K562 (cell line): Measurements from ENCODE around the gene TRAF7. TPM values are rescaled to one million over a fixed set of nuclear protein-coding genes. Genes with fewer than 3 reads are reported as not detected.

ENCODE experiments used
- ATAC-seq: fragments of 200-7000 bp; cut with Tn5 transposase; 3 replicates; pipeline ENCODE4 v1.9.1; 2020; ENCODE audit warnings: moderate library complexity
- BruUV-seq: library from RNA; stranded (reverse); fragments of 400-500 nt; replicated peaks from 2 replicates; lab custom pipeline; 2021; lab: Mats Ljungman, UMichigan
- CTCF ChIA-PET: fragments of 300-600 bp; formaldehyde crosslinking; extraction: SDS; loops from one replicate; lab custom pipeline; 2021; ENCODE audit warnings: low intra/inter-chr PET ratio; lab: Yijun Ruan, JAX
- POLR2A ChIA-PET: fragments of 300-600, 350-650 bp; sonication (Branson Sonifier 250); formaldehyde crosslinking; extraction: SDS; loops from one replicate; lab custom pipeline; 2021; ENCODE audit warnings: antibody characterized with exemption, inconsistent platforms; lab: Yijun Ruan, JAX
- DNase-seq, 4 experiments: peaks; one replicate each; pipeline versions ENCODE4 v3.0.0 to v3.0.0-alpha.2; 2011 to 2018; ENCODE audit warnings: low spot score in 3 of 4, mixed read lengths in 3 of 4; ENCODE audit errors: extremely low read depth in 1 of 4
- FAIRE-seq: peaks from 2 replicates; lab custom pipeline; 2011; peaks lifted over from hg19 to GRCh38; lab: Jason Lieb, UNC
- H2AFZ ChIP-seq: 2 replicates; pipeline ENCODE4 v1.6.0; 2011; ENCODE audit warnings: low read depth, low read length, control low read depth, inconsistent platforms
- H3K27ac ChIP-seq: fragments of 200-600 bp; 3 replicates; pipeline ENCODE4 v1.8.0; 2011; ENCODE audit warnings: low read depth, mild to moderate bottlenecking, control low read depth, inconsistent platforms, low read length, moderate library complexity, mixed read lengths; ENCODE audit errors: extremely low read depth
- H3K27me3 ChIP-seq, 2 experiments: fragments of 300-600 bp in 1 of 2; 2 replicates in 1 of 2; 3 replicates in 1 of 2; pipeline versions ENCODE4 v1.6.0 to v1.8.0; 2011; ENCODE audit warnings: inconsistent platforms in 2 of 2, low read length in 2 of 2, mild to moderate bottlenecking in 1 of 2, mixed read lengths in 1 of 2, moderate library complexity in 1 of 2; ENCODE audit not compliant: control insufficient read depth in 2 of 2, insufficient read depth in 2 of 2
- H3K36me3 ChIP-seq: fragments of 300-600 bp; 3 replicates; pipeline ENCODE4 v1.8.0; 2011; ENCODE audit warnings: mild to moderate bottlenecking, low read length, inconsistent platforms; ENCODE audit not compliant: control insufficient read depth, insufficient read depth
- H3K4me1 ChIP-seq, 2 experiments: fragments of 200-600 bp in 1 of 2; replicated peaks in 1 of 2; 2 replicates in 1 of 2; 3 replicates in 1 of 2; pipeline versions ENCODE4 v1.5.1 to v1.8.0; 2011; ENCODE audit warnings: inconsistent platforms in 2 of 2, low read length in 2 of 2, mild to moderate bottlenecking in 1 of 2, mixed read lengths in 1 of 2, moderate library complexity in 1 of 2; ENCODE audit not compliant: control insufficient read depth in 2 of 2, insufficient read depth in 2 of 2
- H3K4me2 ChIP-seq: 2 replicates; pipeline ENCODE4 v1.6.1; 2011; ENCODE audit warnings: low read length, control low read depth, inconsistent platforms, mixed read lengths; ENCODE audit not compliant: insufficient read depth
- H3K4me3 ChIP-seq: fragments of 200-600 bp; sonication (generic), shearing (Covaris generic); 2 replicates; pipeline ENCODE4 v1.5.1; 2016; ENCODE audit warnings: control low read depth, inconsistent platforms
- H3K79me2 ChIP-seq: fragments of 200-600 bp; 3 replicates; pipeline ENCODE4 v1.8.0; 2011; ENCODE audit warnings: low read length, inconsistent platforms; ENCODE audit not compliant: control insufficient read depth, insufficient read depth
- H3K9ac ChIP-seq, 2 experiments: 2 replicates each; pipeline versions ENCODE4 v1.6.0 to v1.6.1; 2011; ENCODE audit warnings: low read depth in 2 of 2, low read length in 2 of 2, control low read depth in 1 of 2, inconsistent platforms in 1 of 2, mild to moderate bottlenecking in 1 of 2, mixed read lengths in 1 of 2; ENCODE audit not compliant: insufficient read depth in 1 of 2
- H3K9me1 ChIP-seq: one replicate; pipeline ENCODE4 v1.6.0; 2011; ENCODE audit warnings: inconsistent platforms, mild to moderate bottlenecking, low read length, moderate library complexity; ENCODE audit not compliant: control insufficient read depth, insufficient read depth
- H3K9me3 ChIP-seq: replicated peaks from 2 replicates; pipeline ENCODE4 v1.5.1; 2011; ENCODE audit warnings: low read depth, low read length, inconsistent platforms; ENCODE audit not compliant: control insufficient read depth, insufficient read depth
- H4K20me1 ChIP-seq: replicated peaks from 2 replicates; pipeline ENCODE4 v1.6.1; 2011; ENCODE audit warnings: low read length, inconsistent platforms, mixed read lengths; ENCODE audit not compliant: control insufficient read depth, insufficient read depth
- AFF4 ChIP-seq: sonication (generic); formaldehyde crosslinking; IDR thresholded peaks from 2 replicates; pipeline ENCODE4 v1.8.0; 2023; ENCODE audit warnings: mild to moderate bottlenecking, missing genetic modification reagents
- BRCA1 ChIP-seq, 2 experiments: fragments of 450-650 bp in 1 of 2; sonication (generic) in 1 of 2; formaldehyde crosslinking in 1 of 2; IDR thresholded peaks; 2 replicates each; pipeline versions ENCODE4 v1.5.0 to v1.6.1; 2017 to 2020; ENCODE audit warnings: mild to moderate bottlenecking in 1 of 2, missing genetic modification reagents in 1 of 2
- RBBP5 ChIP-seq: fragments of 200-600 bp; sonication (generic); IDR thresholded peaks from 2 replicates; pipeline ENCODE4 v1.6.1; 2012; ENCODE audit warnings: borderline replicate concordance, mild to moderate bottlenecking, low read length, control low read depth, inconsistent platforms; ENCODE audit not compliant: insufficient read depth, poor library complexity, severe bottlenecking
- SMAD4 ChIP-seq: fragments of 250-450 bp; sonication (Bioruptor Pico); conservative IDR thresholded peaks from 2 replicates; pipeline ENCODE4 v1.8.0; 2021; ENCODE audit warnings: inconsistent platforms, mild to moderate bottlenecking, moderate library complexity
- THAP12 ChIP-seq: fragments of 250-450 bp; sonication (Bioruptor Pico); IDR thresholded peaks from 2 replicates; pipeline ENCODE4 v1.9.0; 2021; ENCODE audit warnings: mild to moderate bottlenecking, inconsistent platforms
- WGBS: fragments of 100-300 bp; shearing (Covaris generic); methylation state at CpG from one replicate; pipeline ENCODE4 v1.1.6; 2016; ENCODE audit warnings: low coverage, mixed read lengths; ENCODE audit not compliant: insufficient coverage; ENCODE audit errors: missing lambda C conversion rate; 5-methylcytosine and 5-hydroxymethylcytosine counted together
- in situ Hi-C: fragments of 300-500 bp; cut with MboI; formaldehyde crosslinking; loops from 4 replicates; pipeline ENCODE4 v1.15.0; 2018; ENCODE audit warnings: inconsistent platforms, mixed read lengths
- intact Hi-C: fragments of 100-400 bp; cut with micrococcal nuclease; formaldehyde crosslinking; loops from 2 replicates; pipeline ENCODE4 v1.14.2; 2022
- polyA plus RNA-seq, 8 experiments: library from polyadenylated mRNA; depleted of rRNA in 4 of 8; stranded (reverse) in 5 of 8; unstranded in 3 of 8; fragments of >200 nt; fragmentation: Nextera tagmentation in 2 of 8; fragmentation: Illumina TruSeq in 1 of 8; extraction: Ambion mirVana in 2 of 8; extraction: Trizol in 1 of 8; gene quantifications; 2 replicates each; pipeline versions ENCODE4 v1.2.1 to v1.2.3, GENCODE V29; 2011 to 2014; ENCODE audit warnings: inconsistent platforms in 1 of 8, missing spikeins in 1 of 8
- total RNA-seq, 7 experiments: library from RNA; depleted of rRNA in 6 of 7; stranded (reverse); fragments of >200 nt in 6 of 7; fragmentation: Illumina TruSeq in 2 of 7; extraction: Trizol in 2 of 7; gene quantifications; 2 replicates each; pipeline versions ENCODE4 v1.2.1 to v1.2.3, GENCODE V29; 2011 to 2021; ENCODE audit warnings: low replicate concordance in 1 of 7

Gene TRAF7
- total and polyA plus RNA-seq, 9 of the 15 experiments (the other 6 are each of a cell fraction or from before 2014, with no cell fraction given) = 1.1 to 113 (median 41.6) TPM

- TF ChIP-seq SMAD4 (CRISPR knock-in tag) (peak; percentile 46; the same call in 1 of the 2 replicates), RBBP5 (no peak), AFF4 (0 out of 2 replicates have a peak, but pooled peaks have one; percentile 11)
These were observed 68.4 kb downstream of the TRAF7 start (continued) for GRCh38 chr16:2223942-2224486.

GRCh38 chr16:2226245-2226793, 70.7 kb downstream of the TRAF7 start:
- FAIRE-seq (no peak), DNase-seq (no peak), ATAC-seq (no peak)
- Histone ChIP-seq H2AFZ (no peak overlapping the region), H3K9me1 (no peaks in the 10 kb centered on the region), H3K36me3 (peaks cover 61% of the 10 kb centered on the region; the same call in 1 of the 3 replicates), H3K79me2 (peaks cover 53% of the 10 kb centered on the region), H3K4me3 (no peak overlapping the region), H3K9ac (peak overlapping the region in 1 of 2 experiments; percentile 84; a peak in 2 of 4 replicates), H3K27ac (peak overlapping the region; percentile 19; the same call in 1 of the 3 replicates), H3K4me1 (peaks cover 9 to 66% of the 10 kb centered on the region in 2 experiments; a peak in 3 of 5 replicates), H3K27me3 (no peaks in the 10 kb centered on the region), H3K9me3 (no peaks in the 10 kb centered on the region), H4K20me1 (peaks cover 11% of the 10 kb centered on the region), H3K4me2 (no peak overlapping the region)
- TF ChIP-seq BRCA1 (IDR thresholded peaks at IDR 0.05) (no peak), BRCA1 (CRISPR knock-in tag; IDR thresholded peaks at IDR 0.05) (0 out of 2 replicates have a peak, but pooled peaks have one; percentile 23), THAP12 (CRISPR knock-in tag) (no peak)
- BruUV-seq = TSS peak; percentile 24
- POLR2A ChIA-PET = interaction anchor here (0.8 to 3.7 kb wide), 6 partner anchors 9 to 25 kb away, joined by 3 to 20 read pairs (median 4); partner anchors contain the start of genes DNASE1L2, ECI1 and PGP
- 78% methylated on average over 9 of the region's 9 CpGs for WGBS
- CTCF ChIA-PET = no interaction called here
- in situ Hi-C loops (no loop called here), intact Hi-C loops (no loop called here)
